HEK293 (cell line): ENCODE results near the gene AAK1.

ENCODE experiments used
- CTCF ChIA-PET: fragments of 350-600 bp; formaldehyde crosslinking; extraction: SDS; loops from one replicate; lab custom pipeline; 2021; ENCODE audit warnings: antibody characterized with exemption; lab: Yijun Ruan, JAX
- POLR2A ChIA-PET: fragments of 300-600 bp; formaldehyde crosslinking; extraction: SDS; loops from one replicate; lab custom pipeline; 2020; ENCODE audit warnings: antibody characterized with exemption, inconsistent platforms; lab: Yijun Ruan, JAX
- H3K27ac ChIP-seq: fragments of 200-500 bp; sonication (Bioruptor generic); 2 replicates; pipeline ENCODE4 v1.5.1; 2014; ENCODE audit warnings: low read depth, low read length, control low read depth, inconsistent platforms; ENCODE audit errors: extremely low read depth
- H3K36me3 ChIP-seq, 2 experiments: fragments of 200-500 bp in 1 of 2; sonication (Bioruptor generic) in 1 of 2; 1 replicate in 1 of 2; 2 replicates in 1 of 2; pipeline ENCODE4 v1.5.1; 2014 to 2017; ENCODE audit warnings: inconsistent platforms in 2 of 2, low read length in 2 of 2; ENCODE audit not compliant: control insufficient read depth in 2 of 2, insufficient read depth in 1 of 2
- H3K4me1 ChIP-seq: fragments of 200-500 bp; sonication (Bioruptor generic); 2 replicates; pipeline ENCODE4 v1.5.1; 2014; ENCODE audit warnings: mild to moderate bottlenecking, low read length, inconsistent platforms; ENCODE audit not compliant: control insufficient read depth, insufficient read depth
- H3K4me3 ChIP-seq: 2 replicates; pipeline ENCODE4 v1.5.1; 2011; ENCODE audit warnings: low read depth, mild to moderate bottlenecking, control low read depth, low read length, moderate library complexity
- H3K9me3 ChIP-seq: fragments of 200-500 bp; sonication (Bioruptor generic); 2 replicates; pipeline ENCODE4 v1.5.1; 2014; ENCODE audit warnings: low read depth, low read length, inconsistent platforms; ENCODE audit not compliant: control insufficient read depth, insufficient read depth
- GLIS1 ChIP-seq: fragments of 450-650 bp; formaldehyde crosslinking; IDR thresholded peaks from 2 replicates; pipeline ENCODE4 v1.5.1; 2016; ENCODE audit warnings: missing biosample characterization, missing genetic modification characterization
- KLF9 ChIP-seq: fragments of 450-650 bp; formaldehyde crosslinking; IDR thresholded peaks from 2 replicates; pipeline ENCODE4 v1.5.1; 2016; ENCODE audit warnings: missing biosample characterization, missing genetic modification characterization, low read depth
- MYNN ChIP-seq: fragments of 450-650 bp; formaldehyde crosslinking; IDR thresholded peaks from 2 replicates; pipeline ENCODE4 v1.5.1; 2016; ENCODE audit warnings: missing biosample characterization, missing genetic modification characterization, borderline replicate concordance
- MZF1 ChIP-seq: fragments of 450-650 bp; formaldehyde crosslinking; IDR thresholded peaks from 2 replicates; pipeline ENCODE4 v1.5.1; 2017; ENCODE audit warnings: missing biosample characterization, missing genetic modification characterization, borderline replicate concordance
- RBAK ChIP-seq: fragments of 450-650 bp; formaldehyde crosslinking; IDR thresholded peaks from 2 replicates; pipeline ENCODE4 v1.5.1; 2016; ENCODE audit warnings: missing biosample characterization, missing genetic modification characterization
- SCRT1 ChIP-seq: fragments of 450-650 bp; formaldehyde crosslinking; IDR thresholded peaks from 2 replicates; pipeline ENCODE4 v1.5.1; 2016; ENCODE audit warnings: missing biosample characterization, missing genetic modification characterization, borderline replicate concordance
- ZNF140 ChIP-seq: fragments of 450-650 bp; formaldehyde crosslinking; IDR thresholded peaks from 2 replicates; pipeline ENCODE4 v1.5.1; 2016; ENCODE audit warnings: missing biosample characterization, missing genetic modification characterization
- ZNF174 ChIP-seq: fragments of 450-650 bp; formaldehyde crosslinking; IDR thresholded peaks from 2 replicates; pipeline ENCODE4 v1.5.0; 2017; ENCODE audit warnings: missing biosample characterization, mild to moderate bottlenecking, missing genetic modification characterization
- ZNF175 ChIP-seq: fragments of 450-650 bp; formaldehyde crosslinking; IDR thresholded peaks from 2 replicates; pipeline ENCODE4 v1.5.1; 2016; ENCODE audit warnings: missing biosample characterization, missing genetic modification characterization
- ZNF19 ChIP-seq: fragments of 450-650 bp; formaldehyde crosslinking; IDR thresholded peaks from 2 replicates; pipeline ENCODE4; 2016; ENCODE audit warnings: missing biosample characterization, missing genetic modification characterization, low read depth
- ZNF211 ChIP-seq: fragments of 450-650 bp; formaldehyde crosslinking; IDR thresholded peaks from 2 replicates; pipeline ENCODE4 v1.5.1; 2016; ENCODE audit warnings: low read depth, missing biosample characterization, missing genetic modification characterization
- ZNF391 ChIP-seq: fragments of 450-650 bp; formaldehyde crosslinking; IDR thresholded peaks from 2 replicates; pipeline ENCODE4 v1.5.1; 2016; ENCODE audit warnings: low read depth, missing biosample characterization, missing genetic modification characterization, borderline replicate concordance
- ZNF426 ChIP-seq: fragments of 450-650 bp; formaldehyde crosslinking; IDR thresholded peaks from 2 replicates; pipeline ENCODE4 v1.5.1; 2017; ENCODE audit warnings: missing biosample characterization, missing genetic modification characterization, mild to moderate bottlenecking, inconsistent platforms, moderate library complexity
- ZNF514 ChIP-seq: fragments of 450-650 bp; formaldehyde crosslinking; IDR thresholded peaks from 2 replicates; pipeline ENCODE4 v1.5.1; 2016; ENCODE audit warnings: missing biosample characterization, missing genetic modification characterization
- ZNF623 ChIP-seq: fragments of 450-650 bp; formaldehyde crosslinking; IDR thresholded peaks from 2 replicates; pipeline ENCODE4 v1.5.1; 2016; ENCODE audit warnings: missing biosample characterization, missing genetic modification characterization
- ZNF670 ChIP-seq: fragments of 450-650 bp; formaldehyde crosslinking; IDR thresholded peaks from 2 replicates; pipeline ENCODE4 v1.5.1; 2016; ENCODE audit warnings: missing biosample characterization, missing genetic modification characterization, low read depth
- ZNF791 ChIP-seq: fragments of 450-650 bp; formaldehyde crosslinking; IDR thresholded peaks from 2 replicates; pipeline ENCODE4 v1.5.1; 2016; ENCODE audit warnings: missing biosample characterization, missing genetic modification characterization
- ZSCAN16 ChIP-seq: fragments of 450-650 bp; formaldehyde crosslinking; IDR thresholded peaks from 2 replicates; pipeline ENCODE4 v1.5.1; 2016; ENCODE audit warnings: missing biosample characterization, missing genetic modification characterization
- TF ChIP-seq, protein P1 (sequence below): fragments of 450-650 bp; formaldehyde crosslinking; IDR thresholded peaks from 2 replicates; pipeline ENCODE4 v1.5.1; 2017; ENCODE audit warnings: missing biosample characterization, missing genetic modification characterization
- TF ChIP-seq, protein P2 (sequence below): fragments of 450-650 bp; formaldehyde crosslinking; IDR thresholded peaks from 2 replicates; pipeline ENCODE4 v1.5.1; 2016; ENCODE audit warnings: missing biosample characterization, missing genetic modification characterization
- TF ChIP-seq, protein P3 (sequence below): fragments of 450-650 bp; formaldehyde crosslinking; IDR thresholded peaks from 2 replicates; pipeline ENCODE4 v1.5.1; 2016; ENCODE audit warnings: missing biosample characterization, missing genetic modification characterization
- TF ChIP-seq, protein P4 (sequence below): fragments of 450-650 bp; formaldehyde crosslinking; IDR thresholded peaks from 2 replicates; pipeline ENCODE4 v1.5.1; 2016; ENCODE audit warnings: missing biosample characterization, missing genetic modification characterization

AAK1 gene

DNA sequence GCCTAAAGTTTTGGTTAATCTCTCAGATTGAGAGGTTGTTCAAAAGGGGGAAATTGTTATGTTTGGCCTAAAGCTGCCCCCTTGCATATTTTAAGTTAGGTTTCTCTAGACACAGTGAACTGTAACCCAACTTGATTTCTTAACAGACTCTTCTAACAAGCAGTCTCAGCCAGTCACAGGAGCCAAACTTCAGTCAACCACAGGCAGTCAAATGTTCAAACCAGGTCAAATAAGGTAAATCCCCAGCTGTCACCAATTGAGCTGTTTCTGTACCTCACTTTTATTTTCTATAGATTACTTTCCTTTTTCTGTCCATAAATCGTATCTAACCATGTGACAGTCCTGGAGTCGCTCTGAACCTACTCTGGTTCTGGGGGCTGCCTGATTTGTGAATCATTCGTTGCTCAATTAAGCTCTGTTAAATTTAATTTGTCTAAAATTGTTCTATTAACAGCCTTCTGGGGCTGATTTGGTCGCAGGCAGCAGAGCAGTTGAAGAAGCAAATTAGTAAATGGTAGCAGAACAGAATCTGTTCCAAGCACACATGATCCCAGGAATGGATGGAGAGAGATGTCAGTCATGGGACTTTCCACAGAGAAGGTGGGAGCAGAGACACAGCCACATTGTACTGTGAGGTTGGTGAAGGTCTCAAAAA, 189.9 kb downstream of the AAK1 start:
- no peak for TF ChIP-seq ZNF174 (tag by site-specific recombination)
- TF ChIP-seq, protein P1, sequence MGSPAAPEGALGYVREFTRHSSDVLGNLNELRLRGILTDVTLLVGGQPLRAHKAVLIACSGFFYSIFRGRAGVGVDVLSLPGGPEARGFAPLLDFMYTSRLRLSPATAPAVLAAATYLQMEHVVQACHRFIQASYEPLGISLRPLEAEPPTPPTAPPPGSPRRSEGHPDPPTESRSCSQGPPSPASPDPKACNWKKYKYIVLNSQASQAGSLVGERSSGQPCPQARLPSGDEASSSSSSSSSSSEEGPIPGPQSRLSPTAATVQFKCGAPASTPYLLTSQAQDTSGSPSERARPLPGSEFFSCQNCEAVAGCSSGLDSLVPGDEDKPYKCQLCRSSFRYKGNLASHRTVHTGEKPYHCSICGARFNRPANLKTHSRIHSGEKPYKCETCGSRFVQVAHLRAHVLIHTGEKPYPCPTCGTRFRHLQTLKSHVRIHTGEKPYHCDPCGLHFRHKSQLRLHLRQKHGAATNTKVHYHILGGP (tag by site-specific recombination): no peak
- no peak for TF ChIP-seq ZNF19
- no peak for TF ChIP-seq ZNF391 (tag by site-specific recombination)
- no peak for TF ChIP-seq MYNN
- TF ChIP-seq, protein P2, sequence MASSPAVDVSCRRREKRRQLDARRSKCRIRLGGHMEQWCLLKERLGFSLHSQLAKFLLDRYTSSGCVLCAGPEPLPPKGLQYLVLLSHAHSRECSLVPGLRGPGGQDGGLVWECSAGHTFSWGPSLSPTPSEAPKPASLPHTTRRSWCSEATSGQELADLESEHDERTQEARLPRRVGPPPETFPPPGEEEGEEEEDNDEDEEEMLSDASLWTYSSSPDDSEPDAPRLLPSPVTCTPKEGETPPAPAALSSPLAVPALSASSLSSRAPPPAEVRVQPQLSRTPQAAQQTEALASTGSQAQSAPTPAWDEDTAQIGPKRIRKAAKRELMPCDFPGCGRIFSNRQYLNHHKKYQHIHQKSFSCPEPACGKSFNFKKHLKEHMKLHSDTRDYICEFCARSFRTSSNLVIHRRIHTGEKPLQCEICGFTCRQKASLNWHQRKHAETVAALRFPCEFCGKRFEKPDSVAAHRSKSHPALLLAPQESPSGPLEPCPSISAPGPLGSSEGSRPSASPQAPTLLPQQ (tag by site-specific recombination): no peak
- no peak for TF ChIP-seq ZNF211
- TF ChIP-seq, protein P3, sequence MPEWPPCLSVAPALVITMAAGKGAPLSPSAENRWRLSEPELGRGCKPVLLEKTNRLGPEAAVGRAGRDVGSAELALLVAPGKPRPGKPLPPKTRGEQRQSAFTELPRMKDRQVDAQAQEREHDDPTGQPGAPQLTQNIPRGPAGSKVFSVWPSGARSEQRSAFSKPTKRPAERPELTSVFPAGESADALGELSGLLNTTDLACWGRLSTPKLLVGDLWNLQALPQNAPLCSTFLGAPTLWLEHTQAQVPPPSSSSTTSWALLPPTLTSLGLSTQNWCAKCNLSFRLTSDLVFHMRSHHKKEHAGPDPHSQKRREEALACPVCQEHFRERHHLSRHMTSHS: no peak
- TF ChIP-seq ZNF791 (tag by site-specific recombination): no peak
- no peaks in the 10 kb centered on the region for H3K36me3 ChIP-seq
- H3K4me3 ChIP-seq: no peak overlapping the region
- peaks cover 4% of the 10 kb centered on the region; the same call in 1 of the 2 replicates for H3K4me1 ChIP-seq
- POLR2A ChIA-PET: no interaction called here
- H3K9me3 ChIP-seq: no peaks in the 10 kb centered on the region
- CTCF ChIA-PET: interaction anchor here (0.7 kb wide), 1 partner anchor 112 kb away, joined by 3 read pairs; no protein-coding TSS in a partner anchor
- no peak overlapping the region for H3K27ac ChIP-seq

- Histone ChIP-seq H3K36me3 (no peaks in the 10 kb centered on the region), H3K27ac (no peak overlapping the region), H3K9me3 (no peaks in the 10 kb centered on the region), H3K4me3 (no peak overlapping the region), H3K4me1 (peaks cover 4% of the 10 kb centered on the region; the same call in 1 of the 2 replicates)
- ChIA-PET CTCF (interaction anchor here (3.0 kb wide), 1 partner anchor 15 kb away, joined by 14 read pairs; the partner anchor contains the start of gene NFU1), POLR2A (no interaction called here)
- TF ChIP-seq KLF9 (no peak), ZNF670 (no peak), ZNF140 (tag by site-specific recombination) (no peak), RBAK (tag by site-specific recombination) (no peak), ZNF623 (tag by site-specific recombination) (no peak), ZNF426 (no peak), ZNF175 (no peak), SCRT1 (tag by site-specific recombination) (no peak), GLIS1 (tag by site-specific recombination) (no peak), ZSCAN16 (no peak), MZF1 (tag by site-specific recombination) (no peak), ZNF211 (no peak), ZNF514 (tag by site-specific recombination) (no peak)
- TF ChIP-seq, protein P4, sequence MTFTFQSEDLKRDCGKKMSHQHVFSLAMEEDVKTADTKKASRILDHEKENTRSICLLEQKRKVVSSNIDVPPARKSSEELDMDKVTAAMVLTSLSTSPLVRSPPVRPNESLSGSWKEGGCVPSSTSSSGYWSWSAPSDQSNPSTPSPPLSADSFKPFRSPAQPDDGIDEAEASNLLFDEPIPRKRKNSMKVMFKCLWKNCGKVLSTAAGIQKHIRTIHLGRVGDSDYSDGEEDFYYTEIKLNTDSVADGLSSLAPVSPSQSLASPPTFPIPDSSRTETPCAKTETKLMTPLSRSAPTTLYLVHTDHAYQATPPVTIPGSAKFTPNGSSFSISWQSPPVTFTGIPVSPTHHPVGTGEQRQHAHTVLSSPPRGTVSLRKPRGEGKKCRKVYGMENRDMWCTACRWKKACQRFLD (tag by site-specific recombination): no peak
These were observed 190.9 kb downstream of the AAK1 start for GRCh38 chr2:69452687-69453086.
